ENCODE measurements around the gene NINJ2.
A peak's percentile ranks its signal among the peaks of the same experiment; 100 is the strongest.

The NINJ2 gene

DNA sequence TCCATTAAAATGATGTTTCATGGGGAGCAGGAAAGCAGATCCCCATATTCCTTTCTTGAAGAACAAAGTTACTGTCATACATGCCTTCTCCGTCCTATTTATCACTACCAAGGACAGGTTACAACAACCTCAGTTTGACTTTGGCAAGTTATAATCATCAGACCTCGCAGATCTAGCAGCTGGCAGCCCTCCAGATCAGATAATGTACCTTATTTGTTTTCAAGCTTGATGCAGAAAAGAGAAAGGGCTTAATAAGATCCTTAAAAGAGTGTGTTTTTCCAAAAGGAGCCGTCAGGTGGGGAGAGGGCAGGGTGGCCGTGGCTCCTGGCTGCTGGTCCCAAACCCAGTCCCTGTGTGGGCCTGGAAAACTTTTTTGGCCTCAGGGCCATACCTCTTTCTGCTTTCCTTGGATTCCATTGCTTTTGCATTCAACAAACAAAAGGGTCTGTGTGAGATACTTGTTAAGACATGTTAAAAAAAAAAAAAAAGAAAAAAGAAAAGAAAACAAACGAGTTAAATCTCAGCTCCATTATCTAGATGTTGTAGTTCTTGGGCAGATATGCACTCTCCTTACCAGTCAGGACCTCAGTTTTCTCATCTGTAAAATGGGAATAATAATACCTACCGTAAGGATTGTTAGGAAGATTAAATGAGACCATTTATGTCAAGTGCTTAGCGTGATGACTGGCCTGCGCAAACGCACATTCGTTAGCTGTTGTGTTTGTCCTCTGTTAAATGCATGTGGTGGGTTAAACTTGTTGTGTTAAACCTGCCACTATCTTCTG, 138.9 kb downstream of the NINJ2 start:
- peak; percentile 8 for DNase-seq

DNA sequence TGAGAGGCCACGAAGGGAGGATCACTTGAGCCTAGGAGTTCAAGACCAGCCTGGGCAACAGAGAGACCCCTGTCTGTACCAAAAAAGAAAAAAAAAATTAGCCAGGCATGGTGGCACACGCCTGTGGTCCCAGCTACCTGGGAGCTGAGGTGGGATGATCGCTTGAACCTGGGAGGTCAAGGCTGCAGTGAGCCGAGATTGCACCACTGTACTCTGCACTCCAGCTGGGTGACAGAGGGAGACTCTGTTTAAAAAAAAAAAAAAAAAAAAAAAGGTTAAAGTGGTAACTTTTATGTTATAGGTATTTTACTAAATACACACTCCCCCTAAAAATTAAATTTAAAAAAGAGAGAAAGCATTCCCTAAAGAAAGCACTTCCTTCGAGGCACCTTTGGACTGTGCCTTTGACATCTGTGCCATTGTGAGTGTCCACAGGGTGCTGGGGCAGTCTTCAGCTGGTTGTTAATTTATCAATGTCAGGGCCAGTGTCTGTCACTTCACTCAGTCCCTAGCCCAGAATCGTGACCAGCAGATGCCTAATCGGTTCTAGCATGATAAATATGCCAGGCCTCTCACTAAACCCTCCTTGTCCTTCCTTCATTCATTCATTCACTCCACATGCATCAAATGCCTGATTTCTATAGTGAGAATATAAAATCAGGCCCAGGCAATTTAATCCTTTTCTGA, 140.4 kb downstream of the NINJ2 start:
- DNase-seq: no peak

DNA sequence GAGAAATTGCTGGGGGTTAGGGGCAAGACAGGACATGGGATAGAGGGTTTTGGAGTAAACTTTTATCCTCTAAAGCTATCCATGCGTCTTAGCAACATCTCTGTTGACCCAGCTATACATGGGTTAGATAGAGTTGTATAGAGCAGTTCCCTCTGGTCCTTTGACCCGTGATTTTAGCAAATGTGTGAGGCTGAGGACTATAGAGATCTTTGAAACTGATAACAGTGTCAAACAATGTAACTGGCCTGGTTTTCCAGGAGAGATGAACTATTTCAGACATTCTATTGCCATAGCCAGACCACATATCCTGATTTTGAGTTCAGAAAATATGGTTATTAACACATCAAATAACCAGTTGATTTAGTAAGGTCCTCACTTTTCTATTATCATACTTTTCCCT, 143.1 kb downstream of the NINJ2 start:
- DNase-seq: no peak

- DNase-seq: no peak
Observed at GRCh38 chr12:517538-517937, 145.7 kb downstream of the NINJ2 start.

All from NCI-H2029 (cell line).